ENCODE results near the gene PAIP2.
A peak's percentile ranks its signal among the peaks of the same experiment; 100 is the strongest.

The PAIP2 gene

DNA sequence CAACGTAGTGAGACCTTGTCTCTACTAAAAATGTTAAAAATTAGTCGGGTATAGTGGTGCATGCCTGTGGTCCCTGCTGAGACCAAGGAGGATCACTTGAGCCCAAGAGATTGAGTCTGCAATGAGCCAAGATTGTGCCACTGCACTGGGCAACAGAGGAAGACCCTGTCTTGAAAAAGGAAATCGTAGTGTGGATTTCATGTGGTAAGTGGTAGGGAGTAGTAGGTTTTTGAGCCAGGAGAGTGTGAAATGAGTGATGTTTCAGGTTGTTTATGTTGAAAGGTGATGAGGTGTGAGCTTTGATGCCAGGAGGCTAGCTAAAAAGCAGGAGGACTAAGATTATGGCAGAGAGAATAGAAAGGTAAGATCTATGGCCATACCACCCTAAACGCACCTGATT, 42.2 kb upstream of the PAIP2 start:
- H3K4me3 ChIP-seq (ENCODE audit: low read length), result no peak overlapping the region
- no peak for TF ChIP-seq EZH2 (optimal IDR thresholded peaks at IDR 0.05; ENCODE audit: low read depth, low read length)
- TF ChIP-seq EZH2phosphoT487 (IDR thresholded peaks at IDR 0.05; ENCODE audit: low read length), result no peak
- TF ChIP-seq, protein P1, sequence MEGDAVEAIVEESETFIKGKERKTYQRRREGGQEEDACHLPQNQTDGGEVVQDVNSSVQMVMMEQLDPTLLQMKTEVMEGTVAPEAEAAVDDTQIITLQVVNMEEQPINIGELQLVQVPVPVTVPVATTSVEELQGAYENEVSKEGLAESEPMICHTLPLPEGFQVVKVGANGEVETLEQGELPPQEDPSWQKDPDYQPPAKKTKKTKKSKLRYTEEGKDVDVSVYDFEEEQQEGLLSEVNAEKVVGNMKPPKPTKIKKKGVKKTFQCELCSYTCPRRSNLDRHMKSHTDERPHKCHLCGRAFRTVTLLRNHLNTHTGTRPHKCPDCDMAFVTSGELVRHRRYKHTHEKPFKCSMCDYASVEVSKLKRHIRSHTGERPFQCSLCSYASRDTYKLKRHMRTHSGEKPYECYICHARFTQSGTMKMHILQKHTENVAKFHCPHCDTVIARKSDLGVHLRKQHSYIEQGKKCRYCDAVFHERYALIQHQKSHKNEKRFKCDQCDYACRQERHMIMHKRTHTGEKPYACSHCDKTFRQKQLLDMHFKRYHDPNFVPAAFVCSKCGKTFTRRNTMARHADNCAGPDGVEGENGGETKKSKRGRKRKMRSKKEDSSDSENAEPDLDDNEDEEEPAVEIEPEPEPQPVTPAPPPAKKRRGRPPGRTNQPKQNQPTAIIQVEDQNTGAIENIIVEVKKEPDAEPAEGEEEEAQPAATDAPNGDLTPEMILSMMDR (IDR thresholded peaks at IDR 0.05; ENCODE audit: low read length), result no peak
- H4K20me1 ChIP-seq (ENCODE audit: insufficient read depth, low read length), result peaks cover 100% of the 10 kb centered on the region
- H3K27ac ChIP-seq (ENCODE audit: low read length), result no peak overlapping the region
- no peak overlapping the region for H2AFZ ChIP-seq (ENCODE audit: low read length)
- peaks cover 4% of the 10 kb centered on the region; the same call in 1 of the 2 replicates for H3F3A ChIP-seq (ENCODE audit: insufficient read depth, low read length)
- H3K4me2 ChIP-seq (ENCODE audit: low read depth, low read length), result no peak overlapping the region
- no peaks in the 10 kb centered on the region for H3K27me3 ChIP-seq (replicated peaks; ENCODE audit: insufficient read depth, low read length)
- no peak for DNase-seq
- no peaks in the 10 kb centered on the region for H3K9me2 ChIP-seq (replicated peaks; ENCODE audit: insufficient read depth, low read length)
- H3K36me3 ChIP-seq (replicated peaks; ENCODE audit: insufficient read depth, low read length), result no peaks in the 10 kb centered on the region
- peaks cover 28% of the 10 kb centered on the region for H3K4me1 ChIP-seq (ENCODE audit: low read length)
- H3K9ac ChIP-seq (ENCODE audit: low read length), result no peak overlapping the region
- no peaks in the 10 kb centered on the region for H3K9me3 ChIP-seq (replicated peaks; ENCODE audit: insufficient read depth, low read length)
- H3K79me2 ChIP-seq (ENCODE audit: low read length), result peaks cover 100% of the 10 kb centered on the region

DNA sequence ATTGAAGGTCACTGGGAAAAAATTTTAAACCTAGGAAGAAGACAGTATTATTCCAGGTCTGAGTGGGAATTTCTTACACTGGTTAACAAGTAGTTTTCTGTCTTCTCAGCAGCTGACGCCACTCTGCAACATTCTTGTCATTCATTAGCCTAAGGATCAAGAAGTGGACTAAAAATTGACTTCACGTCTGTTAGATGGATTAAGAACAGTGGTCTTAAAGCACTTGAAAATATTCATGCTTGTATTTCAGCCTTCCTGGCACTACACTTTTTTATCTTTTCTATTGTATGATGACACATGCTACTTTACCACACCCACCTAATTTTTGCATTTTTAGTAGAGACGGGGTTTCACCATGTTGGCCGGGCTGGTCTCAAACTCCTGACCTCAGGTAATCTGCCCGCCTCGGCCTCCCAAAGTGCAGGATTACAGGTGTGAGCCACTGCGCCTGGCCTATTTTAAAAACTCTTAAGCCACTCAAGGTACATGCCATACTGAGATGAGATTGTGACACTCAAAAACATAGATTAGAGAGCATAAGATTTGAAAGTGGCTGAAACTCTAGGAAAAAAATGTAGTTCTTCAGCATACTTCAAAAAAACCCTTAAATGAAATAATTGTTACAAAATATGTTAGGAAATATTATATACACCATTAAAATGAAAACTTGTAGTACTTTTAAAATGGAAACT, 39.7 kb upstream of the PAIP2 start:
- Histone ChIP-seq H3F3A (ENCODE audit: insufficient read depth, low read length) (peaks cover 19% of the 10 kb centered on the region), H3K27ac (ENCODE audit: low read length) (no peak overlapping the region), H3K4me2 (ENCODE audit: low read depth, low read length) (no peak overlapping the region), H3K36me3 (replicated peaks; ENCODE audit: insufficient read depth, low read length) (no peaks in the 10 kb centered on the region), H2AFZ (ENCODE audit: low read length) (no peak overlapping the region), H3K9me2 (replicated peaks; ENCODE audit: insufficient read depth, low read length) (no peaks in the 10 kb centered on the region), H3K4me1 (ENCODE audit: low read length) (peaks cover 45% of the 10 kb centered on the region), H4K20me1 (ENCODE audit: insufficient read depth, low read length) (peaks cover 100% of the 10 kb centered on the region), H3K9ac (ENCODE audit: low read length) (no peak overlapping the region), H3K79me2 (ENCODE audit: low read length) (peaks cover 100% of the 10 kb centered on the region), H3K9me3 (replicated peaks; ENCODE audit: insufficient read depth, low read length) (no peaks in the 10 kb centered on the region), H3K4me3 (ENCODE audit: low read length) (no peak overlapping the region), H3K27me3 (replicated peaks; ENCODE audit: insufficient read depth, low read length) (no peaks in the 10 kb centered on the region)
- no peak for TF ChIP-seq EZH2phosphoT487 (IDR thresholded peaks at IDR 0.05; ENCODE audit: low read length)
- TF ChIP-seq EZH2 (optimal IDR thresholded peaks at IDR 0.05; ENCODE audit: low read depth, low read length), result no peak
- TF ChIP-seq, protein P1 (IDR thresholded peaks at IDR 0.05; ENCODE audit: low read length), result no peak
- no peak for DNase-seq

DNA sequence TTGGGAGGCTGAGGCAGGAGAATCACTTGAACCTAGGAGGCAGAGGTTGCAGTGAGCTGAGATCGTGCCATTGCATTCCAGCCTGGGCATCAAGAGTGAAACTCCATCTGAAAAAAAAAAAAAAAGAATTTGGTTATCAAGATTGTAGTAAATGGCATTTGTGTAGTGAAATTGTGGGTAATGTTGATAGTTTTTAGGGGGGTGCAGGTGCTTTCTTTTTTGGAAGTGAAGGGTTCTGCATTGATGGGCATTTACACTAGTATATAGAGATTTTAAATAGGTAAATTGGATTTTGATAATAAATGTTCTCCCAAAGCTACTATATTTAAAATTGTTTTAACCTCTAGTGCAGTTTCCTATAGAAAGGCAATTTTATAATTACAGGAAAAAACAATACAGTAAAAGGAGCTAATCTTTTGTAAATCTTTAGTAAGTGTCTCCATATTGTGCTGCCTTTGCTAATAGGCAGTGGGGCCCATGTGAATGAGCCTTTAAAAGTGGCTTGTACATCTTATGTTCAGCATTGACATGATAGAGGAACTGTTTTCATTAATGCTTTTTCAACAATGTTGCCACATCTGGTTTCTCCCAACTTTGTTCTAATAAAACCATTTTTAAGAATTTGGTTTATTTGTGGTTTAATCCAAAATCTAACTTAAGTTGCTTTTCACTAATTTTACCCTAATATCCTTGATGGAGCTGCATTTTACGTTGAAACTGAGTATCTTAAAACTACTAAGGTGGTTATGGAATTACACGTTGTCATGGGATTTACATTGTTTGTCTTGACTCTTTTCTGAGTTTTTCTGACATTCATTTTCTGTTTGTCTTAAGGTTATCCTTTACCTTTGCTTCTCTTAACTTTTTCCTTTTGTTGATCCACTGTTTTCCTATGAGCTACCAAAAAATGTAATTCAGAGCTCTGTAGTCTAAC, 37.0 kb upstream of the PAIP2 start:
- Histone ChIP-seq H3K36me3 (replicated peaks; ENCODE audit: insufficient read depth, low read length) (peaks cover 8% of the 10 kb centered on the region; the same call in 1 of the 2 replicates), H3K4me3 (ENCODE audit: low read length) (no peak overlapping the region), H3K9me2 (replicated peaks; ENCODE audit: insufficient read depth, low read length) (no peaks in the 10 kb centered on the region), H2AFZ (ENCODE audit: low read length) (no peak overlapping the region), H3F3A (ENCODE audit: insufficient read depth, low read length) (peaks cover 19% of the 10 kb centered on the region), H3K9ac (ENCODE audit: low read length) (no peak overlapping the region), H3K79me2 (ENCODE audit: low read length) (peaks cover 100% of the 10 kb centered on the region), H3K4me1 (ENCODE audit: low read length) (peaks cover 46% of the 10 kb centered on the region), H4K20me1 (ENCODE audit: insufficient read depth, low read length) (peaks cover 100% of the 10 kb centered on the region), H3K9me3 (replicated peaks; ENCODE audit: insufficient read depth, low read length) (no peaks in the 10 kb centered on the region), H3K4me2 (ENCODE audit: low read depth, low read length) (peak overlapping the region; percentile 37; the same call in 1 of the 2 replicates), H3K27me3 (replicated peaks; ENCODE audit: insufficient read depth, low read length) (no peaks in the 10 kb centered on the region), H3K27ac (ENCODE audit: low read length) (peak overlapping the region; percentile 21; the same call in 1 of the 2 replicates)
- TF ChIP-seq EZH2phosphoT487 (IDR thresholded peaks at IDR 0.05; ENCODE audit: low read length) (no peak), EZH2 (optimal IDR thresholded peaks at IDR 0.05; ENCODE audit: low read depth, low read length) (no peak)
- TF ChIP-seq, protein P1 (IDR thresholded peaks at IDR 0.05; ENCODE audit: low read length), result no peak
- no peak for DNase-seq
